ENCODE results near the gene PLA2G2C. TPM values are rescaled to one million over a fixed set of nuclear protein-coding genes. Genes with fewer than 3 reads are reported as not detected.

Gene PLA2G2C
- total RNA-seq, 4 donors from 2014 or later: not detected

- TF ChIP-seq EP300 (IDR thresholded peaks at IDR 0.05) (no peak), CTCF (IDR thresholded peaks at IDR 0.05) (no peak), POLR2A (IDR thresholded peaks at IDR 0.05) (no peak)
- peaks cover 0 to 6% (median 3%) of the 10 kb centered on the region in 4 donors for H3K4me1 ChIP-seq
- H3K36me3 ChIP-seq: no peaks in the 10 kb centered on the region
- H3K27me3 ChIP-seq: peaks cover 0 to 2% of the 10 kb centered on the region in 2 donors
- no peak for DNase-seq (ENCODE audit: low spot score in 2 of 2)
- 77 to 88% methylated on average over 4 of the region's 4 CpGs for WGBS, 2 donors
- no peaks in the 10 kb centered on the region for H3K9me3 ChIP-seq
- no peak overlapping the region for H3K27ac ChIP-seq
- H3K4me3 ChIP-seq: no peak overlapping the region
These were observed 21.2 kb upstream of the PLA2G2C start for GRCh38 chr1:20207546-20207945.

GRCh38 chr1:20202166-20202565 lies 15.8 kb upstream of the PLA2G2C start:
- TF ChIP-seq CTCF (IDR thresholded peaks at IDR 0.05) (no peak), EP300 (IDR thresholded peaks at IDR 0.05) (no peak), POLR2A (IDR thresholded peaks at IDR 0.05) (no peak)
- H3K4me3 ChIP-seq: no peak overlapping the region
- no peak overlapping the region for H3K27ac ChIP-seq
- no peaks in the 10 kb centered on the region for H3K36me3 ChIP-seq
- H3K9me3 ChIP-seq: no peaks in the 10 kb centered on the region
- H3K4me1 ChIP-seq: no peaks in the 10 kb centered on the region
- DNase-seq (ENCODE audit: low spot score in 2 of 2): no peak
- peaks cover 0 to 14% of the 10 kb centered on the region in 2 donors for H3K27me3 ChIP-seq
- WGBS, 2 donors: 87 to 90% methylated on average over 5 of the region's 5 CpGs

- H3K4me3 ChIP-seq: no peak overlapping the region
- H3K27me3 ChIP-seq: peaks cover 0 to 22% of the 10 kb centered on the region in 2 donors
- H3K9me3 ChIP-seq: no peaks in the 10 kb centered on the region
- no peak for TF ChIP-seq POLR2A (IDR thresholded peaks at IDR 0.05)
- no peak for TF ChIP-seq EP300 (IDR thresholded peaks at IDR 0.05)
- no peak for TF ChIP-seq CTCF (IDR thresholded peaks at IDR 0.05)
- no peak for DNase-seq (ENCODE audit: low spot score in 2 of 2)
- 85 to 87% methylated on average over 2 of the region's 2 CpGs for WGBS, 2 donors
- no peaks in the 10 kb centered on the region for H3K36me3 ChIP-seq
- H3K27ac ChIP-seq: no peak overlapping the region
- H3K4me1 ChIP-seq: no peaks in the 10 kb centered on the region
These were observed 14.6 kb upstream of the PLA2G2C start for GRCh38 chr1:20200966-20201365.

- WGBS, 2 donors: 75 to 82% methylated on average over 2 of the region's 2 CpGs
- Histone ChIP-seq H3K9me3 (no peaks in the 10 kb centered on the region), H3K27ac (no peak overlapping the region), H3K4me1 (peaks cover 0 to 3% (median 0%) of the 10 kb centered on the region in 4 donors), H3K4me3 (no peak overlapping the region), H3K36me3 (no peaks in the 10 kb centered on the region), H3K27me3 (peaks cover 0 to 25% of the 10 kb centered on the region in 2 donors)
- TF ChIP-seq EP300 (IDR thresholded peaks at IDR 0.05): no peak
- TF ChIP-seq POLR2A (IDR thresholded peaks at IDR 0.05): no peak
- no peak for TF ChIP-seq CTCF (IDR thresholded peaks at IDR 0.05)
- DNase-seq (ENCODE audit: low spot score in 2 of 2): no peak
These were observed 13.5 kb upstream of the PLA2G2C start for GRCh38 chr1:20199840-20200239.

- H3K9me3 ChIP-seq: no peaks in the 10 kb centered on the region
- peaks cover 0 to 26% of the 10 kb centered on the region in 2 donors for H3K27me3 ChIP-seq
- H3K27ac ChIP-seq: no peak overlapping the region
- H3K4me3 ChIP-seq: no peak overlapping the region
- WGBS, 2 donors: 56 to 60% methylated on average over 3 of the region's 3 CpGs
- peaks cover 0 to 6% (median 0%) of the 10 kb centered on the region in 4 donors for H3K4me1 ChIP-seq
- no peak for DNase-seq (ENCODE audit: low spot score in 2 of 2)
- TF ChIP-seq POLR2A (IDR thresholded peaks at IDR 0.05): no peak
- no peak for TF ChIP-seq EP300 (IDR thresholded peaks at IDR 0.05)
- TF ChIP-seq CTCF (IDR thresholded peaks at IDR 0.05): no peak
- no peaks in the 10 kb centered on the region for H3K36me3 ChIP-seq
These were observed 13.1 kb upstream of the PLA2G2C start for GRCh38 chr1:20199403-20199802.
